Endothelial cell of umbilical vein (primary cell): ENCODE data around the gene TPT1. TPM values are rescaled to one million over a fixed set of nuclear protein-coding genes. Genes with fewer than 3 reads are reported as not detected.

Experiments used
- BruUV-seq: library from RNA; stranded (reverse); fragments of 400-500 nt; replicated peaks from 2 replicates; lab custom pipeline; 2021; lab: Mats Ljungman, UMichigan
- CTCF ChIA-PET: fragments of 300-600, 350-600 bp; sonication (Branson Sonifier 250); formaldehyde crosslinking; loops from one replicate; lab custom pipeline; 2021; ENCODE audit warnings: antibody characterized with exemption, inconsistent platforms; lab: Charles Lee
- POLR2A ChIA-PET: fragments of 300-600, 350-600 bp; sonication (Branson Sonifier 250); formaldehyde crosslinking; loops from one replicate; lab custom pipeline; 2021; ENCODE audit warnings: antibody characterized with exemption, inconsistent platforms; lab: Charles Lee
- DNase-seq: peaks from one replicate; pipeline ENCODE4 v3.0.0-alpha.2; 2011; ENCODE audit warnings: low read depth, low spot score
- FAIRE-seq: peaks from 2 replicates; lab custom pipeline; 2011; peaks lifted over from hg19 to GRCh38; lab: Jason Lieb, UNC
- H2AFZ ChIP-seq: 2 replicates; pipeline ENCODE4 v1.6.0; 2012; ENCODE audit warnings: low read depth, low read length, control low read depth, inconsistent platforms
- H3K27ac ChIP-seq: 2 replicates; pipeline ENCODE4 v1.5.1; 2011; ENCODE audit warnings: low read depth, mild to moderate bottlenecking, control low read depth, low read length, moderate library complexity; ENCODE audit not compliant: insufficient read depth
- H3K27me3 ChIP-seq, 2 experiments: 2 replicates each; pipeline versions ENCODE4 v1.6.0 to v1.6.1; 2011; ENCODE audit warnings: low read length in 2 of 2, mixed read lengths in 1 of 2; ENCODE audit not compliant: control insufficient read depth in 2 of 2, insufficient read depth in 2 of 2
- H3K36me3 ChIP-seq, 2 experiments: 2 replicates in 1 of 2; 3 replicates in 1 of 2; pipeline ENCODE4 v1.5.1; 2011; ENCODE audit warnings: low read length in 2 of 2, mild to moderate bottlenecking in 1 of 2, moderate library complexity in 1 of 2; ENCODE audit not compliant: control insufficient read depth in 2 of 2, insufficient read depth in 2 of 2; ENCODE audit errors: extremely low read depth in 1 of 2
- H3K4me1 ChIP-seq: 3 replicates; pipeline ENCODE4 v1.5.1; 2011; ENCODE audit warnings: mild to moderate bottlenecking, low read length; ENCODE audit not compliant: control insufficient read depth, insufficient read depth; ENCODE audit errors: extremely low read depth
- H3K4me2 ChIP-seq: 2 replicates; pipeline ENCODE4 v1.6.1; 2011; ENCODE audit warnings: low read length, control low read depth, mixed read lengths; ENCODE audit not compliant: insufficient read depth
- H3K4me3 ChIP-seq, 3 experiments: fragments of 200-600 bp in 1 of 3; sonication (generic), shearing (Covaris generic) in 1 of 3; replicated peaks in 1 of 3; 2 replicates each; pipeline ENCODE4 v1.5.1; 2011 to 2016; ENCODE audit warnings: control low read depth in 3 of 3, low read length in 3 of 3, mild to moderate bottlenecking in 2 of 3, inconsistent platforms in 1 of 3, low read depth in 1 of 3, moderate library complexity in 1 of 3; ENCODE audit not compliant: insufficient read depth in 1 of 3
- H3K79me2 ChIP-seq: 2 replicates; pipeline ENCODE4 v1.6.0; 2012; ENCODE audit warnings: low read length, inconsistent platforms; ENCODE audit not compliant: control insufficient read depth, insufficient read depth
- H3K9ac ChIP-seq: replicated peaks from 2 replicates; pipeline ENCODE3; 2011; ENCODE audit warnings: low read length, control low read depth; ENCODE audit not compliant: insufficient read depth; ENCODE audit errors: extremely low read depth
- H3K9me1 ChIP-seq: replicated peaks from 3 replicates; pipeline ENCODE4 v1.6.0; 2011; ENCODE audit warnings: mild to moderate bottlenecking, low read length; ENCODE audit not compliant: control insufficient read depth, insufficient read depth; ENCODE audit errors: extremely low read depth
- H3K9me3 ChIP-seq: replicated peaks from 2 replicates; pipeline ENCODE4 v1.5.1; 2012; ENCODE audit warnings: low read length, inconsistent platforms; ENCODE audit not compliant: control insufficient read depth, insufficient read depth
- H4K20me1 ChIP-seq: replicated peaks from 2 replicates; pipeline ENCODE3; 2011; ENCODE audit warnings: mild to moderate bottlenecking, low read length; ENCODE audit not compliant: control insufficient read depth, insufficient read depth; ENCODE audit errors: extremely low read depth
- EZH2 ChIP-seq: IDR thresholded peaks from 2 replicates; pipeline ENCODE4 v1.6.1; 2012; ENCODE audit warnings: borderline replicate concordance, low read depth, mild to moderate bottlenecking, moderate library complexity, low read length, inconsistent platforms; ENCODE audit not compliant: severe bottlenecking
- GATA2 ChIP-seq: IDR thresholded peaks from 2 replicates; pipeline ENCODE4 v1.7.0; 2011; ENCODE audit warnings: low read depth, mild to moderate bottlenecking, moderate library complexity, mixed read lengths, low read length; ENCODE audit not compliant: insufficient read length, insufficient read depth
- MYC ChIP-seq: IDR thresholded peaks from one replicate; pipeline ENCODE4 v1.6.1; 2011; ENCODE audit warnings: mild to moderate bottlenecking, low read depth, low read length
- POLR2AphosphoS5 ChIP-seq: IDR thresholded peaks from 2 replicates; pipeline ENCODE4 v1.6.1; 2012; ENCODE audit warnings: low read depth, mild to moderate bottlenecking, control low read depth, low read length, moderate library complexity; ENCODE audit not compliant: insufficient read depth
- dilution Hi-C: fragments of 300-500 bp; cut with MboI; formaldehyde crosslinking; loops from one replicate; pipeline ENCODE4 v1.15.0; 2019; ENCODE audit warnings: low sequenced_read_pairs; ENCODE audit not compliant: extremely low pct_ligation_motif_present
- intact Hi-C: fragments of 100-400 bp; cut with micrococcal nuclease; formaldehyde crosslinking; loops from one replicate; pipeline ENCODE4 v1.10.0; 2022
- polyA plus RNA-seq, 4 experiments: library from polyadenylated mRNA; depleted of rRNA in 3 of 4; stranded (reverse) in 3 of 4; unstranded in 1 of 4; fragments of >200 nt; gene quantifications; 2 replicates each; pipeline versions ENCODE4 v1.2.1 to v1.2.3, GENCODE V29; 2011 to 2012; ENCODE audit warnings: missing spikeins in 1 of 4
- total RNA-seq: library from RNA; stranded (reverse); gene quantifications from 2 replicates; pipeline ENCODE4 v1.2.3, GENCODE V29; 2021
- TF ChIP-seq, protein P1 (sequence below): IDR thresholded peaks from 2 replicates; pipeline ENCODE4 v1.6.1; 2011; ENCODE audit not compliant: insufficient read depth, insufficient read length
- TF ChIP-seq, protein P2 (sequence below), 2 donors: IDR thresholded peaks; 1 replicate in 1 of 2; 2 replicates in 1 of 2; pipeline ENCODE4 v1.5.1; 2011; ENCODE audit warnings: low read length in 2 of 2, mild to moderate bottlenecking in 2 of 2, moderate library complexity in 2 of 2, control low read depth in 1 of 2, inconsistent platforms in 1 of 2, low read depth in 1 of 2; ENCODE audit not compliant: insufficient read depth in 1 of 2; ENCODE audit errors: extremely low read depth in 1 of 2

TPT1 gene
- total and polyA plus RNA-seq, 2 donors (not counting 3 experiments of a cell fraction or from before 2014, with no cell fraction given): 2,993 to 4,330 TPM

DNA sequence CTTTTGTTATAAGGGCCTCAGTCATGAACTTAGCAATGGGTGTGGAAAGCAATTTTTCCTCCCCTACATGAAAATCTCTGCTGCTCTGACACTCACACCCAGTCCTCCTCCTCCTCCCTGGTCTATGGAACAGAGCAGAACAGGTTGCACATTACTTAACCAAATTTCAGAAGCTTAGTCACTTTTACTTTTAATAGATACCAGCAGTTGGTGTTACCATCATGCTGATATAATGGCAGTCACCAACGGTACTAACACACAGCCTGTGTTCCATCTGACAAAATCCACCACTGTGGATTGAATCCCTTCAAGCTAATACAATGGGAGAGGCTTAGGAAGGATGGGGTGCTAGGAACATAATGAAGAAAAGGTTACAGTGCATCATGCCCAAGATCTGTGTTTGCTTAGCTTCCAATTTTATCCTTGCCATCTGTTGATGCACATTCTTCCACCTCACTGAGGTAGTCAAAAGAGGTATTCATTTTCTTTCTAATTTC, 9.8 kb downstream of the TPT1 start:
- BruUV-seq: no TSS peak
- CTCF ChIA-PET: interaction anchor here (0.8 to 1.3 kb wide), 4 partner anchors 8 to 63 kb away, joined by 3 to 7 read pairs (median 4); partner anchors contain the start of gene TPT1
- H3K4me2 ChIP-seq: no peak overlapping the region
- peaks cover 6 to 11% of the 10 kb centered on the region in 2 experiments for H3K36me3 ChIP-seq
- no peaks in the 10 kb centered on the region for H3K9me3 ChIP-seq
- TF ChIP-seq, protein P1, sequence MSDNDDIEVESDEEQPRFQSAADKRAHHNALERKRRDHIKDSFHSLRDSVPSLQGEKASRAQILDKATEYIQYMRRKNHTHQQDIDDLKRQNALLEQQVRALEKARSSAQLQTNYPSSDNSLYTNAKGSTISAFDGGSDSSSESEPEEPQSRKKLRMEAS: no peak
- TF ChIP-seq EZH2 (no peak), POLR2AphosphoS5 (peak; percentile 32)
- dilution Hi-C loops (no loop called here), intact Hi-C loops (no loop called here)
- FAIRE-seq (peak; percentile 8), DNase-seq (no peak)
- no peaks in the 10 kb centered on the region for H3K9me1 ChIP-seq
- peaks cover 8% of the 10 kb centered on the region for H3K79me2 ChIP-seq
- POLR2A ChIA-PET: interaction anchor here (4.9 kb wide), 1 partner anchor 9 kb away, joined by 38 read pairs; the partner anchor contains the start of gene TPT1
- H3K27ac ChIP-seq: peak overlapping the region; percentile 66
- H3K4me1 ChIP-seq: peaks cover 72% of the 10 kb centered on the region
- H3K9ac ChIP-seq: no peak overlapping the region
- H3K4me3 ChIP-seq: no peak overlapping the region
- no peak overlapping the region for H2AFZ ChIP-seq
- H4K20me1 ChIP-seq: no peaks in the 10 kb centered on the region
- H3K27me3 ChIP-seq: no peaks in the 10 kb centered on the region

DNA sequence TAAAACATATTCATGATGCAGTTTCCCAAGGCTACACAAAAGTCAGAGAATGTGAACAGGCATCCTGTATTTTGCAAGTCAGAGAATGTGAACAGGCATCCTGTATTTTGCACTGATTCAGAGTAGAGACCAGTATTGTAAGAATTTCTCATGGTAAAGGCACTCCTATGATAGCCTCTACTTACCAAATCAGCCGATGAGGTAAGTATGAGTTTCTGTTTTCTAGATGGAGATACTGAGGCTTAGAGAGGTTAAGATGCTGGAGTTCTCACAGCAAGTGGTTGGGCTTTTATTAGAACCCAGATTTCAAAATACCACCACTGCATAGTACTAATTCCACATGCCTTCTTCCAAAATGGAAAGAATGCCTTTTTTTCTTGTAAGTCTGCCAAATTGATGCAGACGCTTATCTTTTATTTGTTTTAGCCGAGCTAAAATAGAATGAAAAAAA, 12.3 kb downstream of the TPT1 start:
- H3K4me2 ChIP-seq: peak overlapping the region; percentile 52
- DNase-seq: peak; percentile 72
- BruUV-seq: no TSS peak

More for the DNA sequence above, 12.3 kb downstream of the TPT1 start:
- ChIA-PET POLR2A (interaction anchor here (0.6 to 4.9 kb wide), 3 partner anchors 8 to 26 kb away, joined by 3 to 38 read pairs (median 5); partner anchors contain the start of gene TPT1), CTCF (no interaction called here)
- H2AFZ ChIP-seq: no peak overlapping the region
- TF ChIP-seq MYC: no peak
- TF ChIP-seq, protein P2, sequence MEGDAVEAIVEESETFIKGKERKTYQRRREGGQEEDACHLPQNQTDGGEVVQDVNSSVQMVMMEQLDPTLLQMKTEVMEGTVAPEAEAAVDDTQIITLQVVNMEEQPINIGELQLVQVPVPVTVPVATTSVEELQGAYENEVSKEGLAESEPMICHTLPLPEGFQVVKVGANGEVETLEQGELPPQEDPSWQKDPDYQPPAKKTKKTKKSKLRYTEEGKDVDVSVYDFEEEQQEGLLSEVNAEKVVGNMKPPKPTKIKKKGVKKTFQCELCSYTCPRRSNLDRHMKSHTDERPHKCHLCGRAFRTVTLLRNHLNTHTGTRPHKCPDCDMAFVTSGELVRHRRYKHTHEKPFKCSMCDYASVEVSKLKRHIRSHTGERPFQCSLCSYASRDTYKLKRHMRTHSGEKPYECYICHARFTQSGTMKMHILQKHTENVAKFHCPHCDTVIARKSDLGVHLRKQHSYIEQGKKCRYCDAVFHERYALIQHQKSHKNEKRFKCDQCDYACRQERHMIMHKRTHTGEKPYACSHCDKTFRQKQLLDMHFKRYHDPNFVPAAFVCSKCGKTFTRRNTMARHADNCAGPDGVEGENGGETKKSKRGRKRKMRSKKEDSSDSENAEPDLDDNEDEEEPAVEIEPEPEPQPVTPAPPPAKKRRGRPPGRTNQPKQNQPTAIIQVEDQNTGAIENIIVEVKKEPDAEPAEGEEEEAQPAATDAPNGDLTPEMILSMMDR (IDR thresholded peaks at IDR 0.05; ENCODE audit: extremely low read depth in 1 of 2, insufficient read depth in 1 of 2, low read depth in 1 of 2, low read length in 2 of 2): no peak
- TF ChIP-seq GATA2: no peak
- TF ChIP-seq EZH2: no peak
- no peaks in the 10 kb centered on the region for H3K79me2 ChIP-seq
- no peak overlapping the region for H3K4me3 ChIP-seq
- intact Hi-C loops (loop anchor here (1.0 to 5.0 kb wide), 2 partner anchors 13 to 1091 kb away; partner anchors contain the start of gene TPT1), dilution Hi-C loops (no loop called here)
- H4K20me1 ChIP-seq: no peaks in the 10 kb centered on the region
- no peaks in the 10 kb centered on the region for H3K36me3 ChIP-seq
- FAIRE-seq: no peak
- peaks cover 58% of the 10 kb centered on the region for H3K4me1 ChIP-seq
- peak overlapping the region; percentile 33 for H3K9ac ChIP-seq
- H3K9me3 ChIP-seq: no peaks in the 10 kb centered on the region
- H3K27me3 ChIP-seq: no peaks in the 10 kb centered on the region
- H3K27ac ChIP-seq: peak overlapping the region; percentile 85
- no peaks in the 10 kb centered on the region for H3K9me1 ChIP-seq
